B cell (primary cell): ENCODE measurements around the gene SLC4A2. TPM values are rescaled to one million over a fixed set of nuclear protein-coding genes. Genes with fewer than 3 reads are reported as not detected.

Experiments
- ATAC-seq: fragments of 200-7000 bp; cut with Tn5 transposase; one replicate; pipeline ENCODE4 v1.10.0; 2021; ENCODE audit warnings: low read depth, mild to moderate bottlenecking, moderate number of reproducible peaks, moderate library complexity
- CTCF ChIA-PET: fragments of 350-600 bp; sonication (Branson Sonifier 250); formaldehyde crosslinking; loops from one replicate; lab custom pipeline; 2021; ENCODE audit warnings: antibody characterized with exemption, inconsistent platforms; lab: Charles Lee
- POLR2A ChIA-PET: fragments of 350-600 bp; sonication (Branson Sonifier 250); formaldehyde crosslinking; loops from one replicate; lab custom pipeline; 2021; ENCODE audit warnings: antibody characterized with exemption; lab: Charles Lee
- DNase-seq: peaks from one replicate; pipeline ENCODE4 v3.0.0; 2013
- H2AFZ ChIP-seq: 2 replicates; pipeline ENCODE4 v1.6.1; 2012; ENCODE audit warnings: mild to moderate bottlenecking, low read depth, low read length; ENCODE audit not compliant: insufficient read depth, poor library complexity, severe bottlenecking
- H3K27ac ChIP-seq, 2 donors: 1 replicate in 1 of 2; 2 replicates in 1 of 2; pipeline ENCODE4 v1.5.1; 2012 to 2013; ENCODE audit warnings: low read length in 2 of 2, mild to moderate bottlenecking in 2 of 2, moderate library complexity in 1 of 2
- H3K27me3 ChIP-seq, 4 experiments: fragments of 200-600 bp in 1 of 4; sonication (generic) in 1 of 4; replicated peaks in 1 of 4; 1 replicate in 2 of 4; 2 replicates in 2 of 4; pipeline versions ENCODE4 v1.6.1 to v1.7.0; 2013 to 2016; ENCODE audit warnings: low read length in 3 of 4, mild to moderate bottlenecking in 2 of 4, mixed read lengths in 1 of 4, moderate library complexity in 1 of 4; ENCODE audit not compliant: insufficient read depth in 4 of 4, control insufficient read depth in 3 of 4; ENCODE audit errors: control extremely low read depth in 1 of 4
- H3K36me3 ChIP-seq, 2 experiments: replicated peaks in 1 of 2; 1 replicate in 1 of 2; 2 replicates in 1 of 2; pipeline versions ENCODE4 v1.6.1 to v1.7.1; 2013; ENCODE audit warnings: low read length in 1 of 2; ENCODE audit not compliant: insufficient read depth in 2 of 2, control insufficient read depth in 1 of 2; ENCODE audit errors: control extremely low read depth in 1 of 2, extremely low read depth in 1 of 2
- H3K4me1 ChIP-seq, 2 donors: fragments of 200-600 bp in 1 of 2; sonication (generic) in 1 of 2; 1 replicate in 1 of 2; 2 replicates in 1 of 2; pipeline versions ENCODE4 v1.5.1 to v1.6.1; 2013 to 2017; ENCODE audit warnings: low read length in 2 of 2; ENCODE audit not compliant: control insufficient read depth in 2 of 2, insufficient read depth in 2 of 2
- H3K4me2 ChIP-seq: replicated peaks from 2 replicates; pipeline ENCODE3; 2012; ENCODE audit warnings: mild to moderate bottlenecking, low read depth, low read length; ENCODE audit not compliant: poor library complexity, severe bottlenecking
- H3K4me3 ChIP-seq, 5 experiments: fragments of 200-600 bp in 1 of 5; sonication (generic) in 1 of 5; 1 replicate in 3 of 5; 2 replicates in 2 of 5; pipeline versions ENCODE4 v1.5.1 to v1.7.0; 2011 to 2016; ENCODE audit warnings: low read length in 4 of 5, mild to moderate bottlenecking in 4 of 5, low read depth in 2 of 5, control low read depth in 1 of 5, moderate library complexity in 1 of 5; ENCODE audit not compliant: insufficient read depth in 1 of 5; ENCODE audit errors: control extremely low read depth in 1 of 5, extremely low read depth in 1 of 5
- H3K79me2 ChIP-seq: fragments of 200-600 bp; sonication (generic); one replicate; pipeline ENCODE4 v1.6.0; 2016; ENCODE audit warnings: low read length; ENCODE audit not compliant: control insufficient read depth, insufficient read depth
- H3K9ac ChIP-seq: fragments of 200-600 bp; sonication (generic); 2 replicates; pipeline ENCODE4 v1.6.1; 2017; ENCODE audit warnings: mild to moderate bottlenecking, low read length, moderate library complexity
- H3K9me3 ChIP-seq, 3 donors: one replicate each; pipeline versions ENCODE4 v1.6.1 to v1.7.1; 2013; ENCODE audit warnings: low read length in 2 of 3; ENCODE audit not compliant: control insufficient read depth in 2 of 3, insufficient read depth in 1 of 3; ENCODE audit errors: control extremely low read depth in 1 of 3
- H4K20me1 ChIP-seq: 2 replicates; pipeline ENCODE4 v1.6.0; 2012; ENCODE audit warnings: mild to moderate bottlenecking, low read length; ENCODE audit not compliant: insufficient read depth, control insufficient read depth, poor library complexity, severe bottlenecking
- H3K27ac Mint-ChIP-seq: one replicate; pipeline ENCODE4 v1.8.0; 2021; ENCODE audit warnings: mixed read lengths
- H3K27me3 Mint-ChIP-seq: one replicate; pipeline ENCODE4 v1.8.0; 2021; ENCODE audit warnings: mixed read lengths
- H3K4me1 Mint-ChIP-seq: one replicate; pipeline ENCODE4 v1.8.0; 2021; ENCODE audit warnings: mixed read lengths
- H3K4me3 Mint-ChIP-seq: one replicate; pipeline ENCODE4 v1.8.0; 2021; ENCODE audit warnings: mixed read lengths
- H3K9me3 Mint-ChIP-seq: one replicate; pipeline ENCODE4 v1.8.0; 2022; ENCODE audit warnings: mixed read lengths; ENCODE audit not compliant: insufficient read depth
- EZH2 ChIP-seq: IDR thresholded peaks from 2 replicates; pipeline ENCODE4 v1.6.1; 2012; ENCODE audit warnings: borderline replicate concordance, low read depth, mild to moderate bottlenecking, moderate library complexity, low read length; ENCODE audit not compliant: insufficient read depth, poor library complexity, severe bottlenecking
- WGBS: methylation state at CpG from one replicate; pipeline ENCODE4 v1.1.5; 2013; ENCODE audit warnings: missing lambda C conversion rate; ENCODE audit not compliant: insufficient coverage; 5-methylcytosine and 5-hydroxymethylcytosine counted together
- intact Hi-C: fragments of 100-400 bp; cut with micrococcal nuclease; formaldehyde crosslinking; loops from one replicate; pipeline ENCODE4 v1.10.0; 2022
- polyA plus RNA-seq: library from polyadenylated mRNA; depleted of rRNA; stranded (reverse); fragments of >200 nt; gene quantifications from 2 replicates; pipeline ENCODE4 v1.2.3, GENCODE V29; 2012
- total RNA-seq, 2 donors: library from RNA; stranded (reverse); fragments of 120-200 nt in 1 of 2; gene quantifications; 1 replicate in 1 of 2; 2 replicates in 1 of 2; pipeline versions ENCODE4 v1.2.3 to v1.2.4, GENCODE V29; 2013 to 2022
- TF ChIP-seq, protein P1 (sequence below): fragments of 200-600 bp; IDR thresholded peaks from one replicate; pipeline ENCODE4 v1.8.0; 2022; ENCODE audit warnings: antibody characterized with exemption, mild to moderate bottlenecking

SLC4A2 gene
- total and polyA plus RNA-seq, 2 donors (not counting 1 experiment from before 2014, with no cell fraction given): 82.8 to 113 TPM

GRCh38 chr7:151110236-151110940 is 51.0 kb downstream of the SLC4A2 start:
- H3K9me3 Mint-ChIP-seq: no peaks in the 10 kb centered on the region
- no peaks in the 10 kb centered on the region for H3K4me1 Mint-ChIP-seq
- no peak overlapping the region for H3K4me2 ChIP-seq
- intact Hi-C loops: no loop called here
- ATAC-seq (no peak), DNase-seq (no peak)
- H3K4me3 Mint-ChIP-seq: no peak overlapping the region
- peaks cover 0 to 6% of the 10 kb centered on the region in 2 donors for H3K4me1 ChIP-seq
- H3K9ac ChIP-seq: no peak overlapping the region
- no peak overlapping the region for H3K27ac ChIP-seq
- no peak overlapping the region for H2AFZ ChIP-seq
- peaks cover 0 to 23% (median 8%) of the 10 kb centered on the region in 4 experiments for H3K27me3 ChIP-seq
- H3K36me3 ChIP-seq: no peaks in the 10 kb centered on the region
- H3K4me3 ChIP-seq: no peak overlapping the region
- no peak overlapping the region for H3K27ac Mint-ChIP-seq
- H3K79me2 ChIP-seq: no peaks in the 10 kb centered on the region
- peaks cover 6% of the 10 kb centered on the region for H4K20me1 ChIP-seq
- POLR2A ChIA-PET: interaction anchor here (0.5 kb wide), 1 partner anchor 1351 kb away, joined by 9 read pairs; no protein-coding TSS in a partner anchor
- CTCF ChIA-PET: interaction anchor here (0.8 to 6.9 kb wide), 29 partner anchors 8 to 825 kb away, joined by 3 to 44 read pairs (median 3); partner anchors contain the start of gene ABCB8
- WGBS: 90% methylated on average over 11 of the region's 11 CpGs
- no peaks in the 10 kb centered on the region for H3K9me3 ChIP-seq
- H3K27me3 Mint-ChIP-seq: peaks cover 16% of the 10 kb centered on the region
- TF ChIP-seq EZH2: no peak
- TF ChIP-seq, protein P1, sequence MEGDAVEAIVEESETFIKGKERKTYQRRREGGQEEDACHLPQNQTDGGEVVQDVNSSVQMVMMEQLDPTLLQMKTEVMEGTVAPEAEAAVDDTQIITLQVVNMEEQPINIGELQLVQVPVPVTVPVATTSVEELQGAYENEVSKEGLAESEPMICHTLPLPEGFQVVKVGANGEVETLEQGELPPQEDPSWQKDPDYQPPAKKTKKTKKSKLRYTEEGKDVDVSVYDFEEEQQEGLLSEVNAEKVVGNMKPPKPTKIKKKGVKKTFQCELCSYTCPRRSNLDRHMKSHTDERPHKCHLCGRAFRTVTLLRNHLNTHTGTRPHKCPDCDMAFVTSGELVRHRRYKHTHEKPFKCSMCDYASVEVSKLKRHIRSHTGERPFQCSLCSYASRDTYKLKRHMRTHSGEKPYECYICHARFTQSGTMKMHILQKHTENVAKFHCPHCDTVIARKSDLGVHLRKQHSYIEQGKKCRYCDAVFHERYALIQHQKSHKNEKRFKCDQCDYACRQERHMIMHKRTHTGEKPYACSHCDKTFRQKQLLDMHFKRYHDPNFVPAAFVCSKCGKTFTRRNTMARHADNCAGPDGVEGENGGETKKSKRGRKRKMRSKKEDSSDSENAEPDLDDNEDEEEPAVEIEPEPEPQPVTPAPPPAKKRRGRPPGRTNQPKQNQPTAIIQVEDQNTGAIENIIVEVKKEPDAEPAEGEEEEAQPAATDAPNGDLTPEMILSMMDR: no peak
